Stimulated activated CD4-positive, alpha-beta T cell treated with anti-CD3 and anti-CD28 coated beads, Interleukin-1b, Interleukin-23, amount 100 ng/mL, for 48 hours (primary cell): ENCODE data around the gene TMX2.

Experiments used
- DNase-seq: peaks from one replicate; pipeline ENCODE4 v3.0.0-alpha.2; 2020

The TMX2 gene

GRCh38 chr11:57771365-57771764 is 59.0 kb downstream of the TMX2 start:
- DNase-seq = no peak

- no peak for DNase-seq
These were observed 60.2 kb downstream of the TMX2 start for GRCh38 chr11:57772562-57772961.

GRCh38 chr11:57773026-57773598 is 60.7 kb downstream of the TMX2 start:
- DNase-seq = no peak

GRCh38 chr11:57775491-57775890 is 63.1 kb downstream of the TMX2 start:
- no peak for DNase-seq

GRCh38 chr11:57776031-57776521 is 63.7 kb downstream of the TMX2 start:
- no peak for DNase-seq

- no peak for DNase-seq
These were observed 64.3 kb downstream of the TMX2 start for GRCh38 chr11:57776577-57777210.

GRCh38 chr11:57777969-57778317 is 65.5 kb downstream of the TMX2 start:
- DNase-seq = no peak

GRCh38 chr11:57778318-57779037 is 66.1 kb downstream of the TMX2 start:
- no peak for DNase-seq

- no peak for DNase-seq
These were observed 66.9 kb downstream of the TMX2 start for GRCh38 chr11:57779276-57779675.

GRCh38 chr11:57781529-57781943 is 69.1 kb downstream of the TMX2 start:
- DNase-seq = no peak

GRCh38 chr11:57785072-57785471 is 72.7 kb downstream of the TMX2 start:
- DNase-seq = no peak

GRCh38 chr11:57786436-57786835 is 74.0 kb downstream of the TMX2 start:
- no peak for DNase-seq

GRCh38 chr11:57787006-57787604 is 74.7 kb downstream of the TMX2 start:
- DNase-seq = no peak

- DNase-seq = no peak
These were observed 75.7 kb downstream of the TMX2 start for GRCh38 chr11:57787920-57788702.

- DNase-seq = no peak
These were observed 76.3 kb downstream of the TMX2 start for GRCh38 chr11:57788703-57789088.
